ENCODE results near the gene MORN5. TPM values are rescaled to one million over a fixed set of nuclear protein-coding genes. Genes with fewer than 3 reads are reported as not detected.

MORN5 gene
- total RNA-seq, 1 donor from 2014 or later, result 2.1 TPM

DNA sequence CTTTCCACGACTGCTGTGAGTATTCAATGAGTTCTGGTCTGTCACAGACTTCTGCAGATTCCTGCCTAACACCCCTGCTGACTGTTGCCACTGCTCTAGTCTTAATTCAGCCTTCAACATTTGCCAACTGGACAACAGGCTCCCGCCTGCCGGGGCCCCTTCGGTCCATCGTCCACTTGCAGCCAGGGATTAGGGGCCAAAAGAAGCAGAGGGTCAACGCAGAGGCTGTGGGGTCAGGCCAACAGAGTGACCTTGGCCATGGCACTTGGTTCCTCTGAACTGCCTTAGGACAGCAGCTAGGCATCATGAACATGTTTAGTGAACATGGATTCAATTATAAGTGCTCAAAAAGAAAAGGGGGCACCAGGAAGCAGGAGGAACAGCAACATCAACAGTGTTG is 28.7 kb downstream of the MORN5 start:
- Mint-ChIP-seq H3K27ac (no peak overlapping the region), H3K36me3 (no peaks in the 10 kb centered on the region), H3K27me3 (peaks cover 3% of the 10 kb centered on the region), H3K4me3 (no peak overlapping the region), H3K4me1 (ENCODE audit: unreplicated experiment) (peaks cover 23% of the 10 kb centered on the region), H3K9me3 (no peaks in the 10 kb centered on the region)
- DNase-seq (ENCODE audit: extremely low spot score, unreplicated experiment), result no peak
- TF ChIP-seq, protein P1, sequence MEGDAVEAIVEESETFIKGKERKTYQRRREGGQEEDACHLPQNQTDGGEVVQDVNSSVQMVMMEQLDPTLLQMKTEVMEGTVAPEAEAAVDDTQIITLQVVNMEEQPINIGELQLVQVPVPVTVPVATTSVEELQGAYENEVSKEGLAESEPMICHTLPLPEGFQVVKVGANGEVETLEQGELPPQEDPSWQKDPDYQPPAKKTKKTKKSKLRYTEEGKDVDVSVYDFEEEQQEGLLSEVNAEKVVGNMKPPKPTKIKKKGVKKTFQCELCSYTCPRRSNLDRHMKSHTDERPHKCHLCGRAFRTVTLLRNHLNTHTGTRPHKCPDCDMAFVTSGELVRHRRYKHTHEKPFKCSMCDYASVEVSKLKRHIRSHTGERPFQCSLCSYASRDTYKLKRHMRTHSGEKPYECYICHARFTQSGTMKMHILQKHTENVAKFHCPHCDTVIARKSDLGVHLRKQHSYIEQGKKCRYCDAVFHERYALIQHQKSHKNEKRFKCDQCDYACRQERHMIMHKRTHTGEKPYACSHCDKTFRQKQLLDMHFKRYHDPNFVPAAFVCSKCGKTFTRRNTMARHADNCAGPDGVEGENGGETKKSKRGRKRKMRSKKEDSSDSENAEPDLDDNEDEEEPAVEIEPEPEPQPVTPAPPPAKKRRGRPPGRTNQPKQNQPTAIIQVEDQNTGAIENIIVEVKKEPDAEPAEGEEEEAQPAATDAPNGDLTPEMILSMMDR (conservative IDR thresholded peaks at IDR 0.05), result no peak

DNA sequence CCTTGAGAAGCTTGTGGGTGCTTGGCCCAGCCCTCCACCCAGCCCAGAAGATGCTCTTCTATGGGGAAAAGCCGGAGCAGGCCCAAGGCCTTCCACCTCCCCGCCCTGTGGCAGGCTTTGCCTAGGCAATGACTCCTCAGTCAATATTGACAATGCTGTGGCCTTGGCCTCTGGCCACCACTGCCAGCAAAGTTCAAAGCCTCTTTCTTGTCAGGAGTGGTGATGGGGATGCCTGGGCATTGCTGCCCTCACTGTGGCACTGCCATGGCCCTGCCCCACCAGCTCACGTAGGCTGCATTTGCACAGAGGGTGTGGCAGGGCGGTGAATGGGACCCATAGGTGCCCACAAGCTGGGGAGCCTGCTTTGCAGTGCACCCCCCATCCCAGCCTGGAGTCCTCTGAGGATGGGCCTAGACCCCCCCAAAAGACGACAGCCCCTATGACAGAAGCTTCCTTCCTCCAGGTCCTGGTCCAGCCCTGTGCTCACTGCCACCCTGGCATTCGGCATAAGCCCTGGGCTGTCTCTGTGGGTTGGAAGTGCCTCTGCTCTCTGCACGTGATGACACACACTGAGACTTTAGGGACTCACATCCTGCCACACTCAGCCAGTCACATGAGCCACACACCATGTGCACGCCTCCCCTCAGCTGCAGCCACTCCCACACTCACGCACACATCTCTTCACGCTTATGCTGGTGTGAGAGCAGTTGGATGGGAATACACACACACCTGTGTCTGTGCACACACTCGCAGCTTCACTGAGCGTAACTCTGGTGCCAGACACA is 31.1 kb downstream of the MORN5 start:
- peaks cover 23% of the 10 kb centered on the region for H3K4me1 Mint-ChIP-seq (ENCODE audit: unreplicated experiment)
- H3K4me3 Mint-ChIP-seq, result no peak overlapping the region
- no peaks in the 10 kb centered on the region for H3K36me3 Mint-ChIP-seq
- TF ChIP-seq, protein P1 (conservative IDR thresholded peaks at IDR 0.05), result no peak
- H3K9me3 Mint-ChIP-seq, result no peaks in the 10 kb centered on the region
- H3K27me3 Mint-ChIP-seq, result peaks cover 3% of the 10 kb centered on the region
- H3K27ac Mint-ChIP-seq, result no peak overlapping the region
- DNase-seq (ENCODE audit: extremely low spot score, unreplicated experiment), result no peak

DNA sequence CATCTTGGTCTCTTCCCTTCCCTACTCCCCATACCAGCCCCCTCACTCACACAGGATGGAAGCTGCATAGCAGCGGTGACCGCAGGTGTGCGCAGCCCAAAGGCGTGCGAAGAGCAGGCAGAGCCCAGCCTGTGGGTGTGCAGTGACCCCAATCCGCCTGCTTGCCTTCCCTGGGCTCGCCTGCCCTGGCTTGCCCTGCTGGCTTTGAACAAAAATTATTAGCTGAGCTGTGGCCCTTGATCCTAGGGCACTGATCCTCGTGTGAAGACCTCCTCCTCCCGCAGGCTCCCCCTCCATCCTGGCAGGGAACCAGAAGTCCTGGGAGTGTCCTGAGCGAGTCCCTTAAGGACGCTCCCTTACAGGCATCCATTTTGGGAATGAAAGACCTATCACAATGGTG is 31.9 kb downstream of the MORN5 start:
- Mint-ChIP-seq H3K9me3 (no peaks in the 10 kb centered on the region), H3K27ac (peak overlapping the region; percentile 56), H3K36me3 (no peaks in the 10 kb centered on the region), H3K27me3 (peaks cover 3% of the 10 kb centered on the region), H3K4me1 (ENCODE audit: unreplicated experiment) (peaks cover 16% of the 10 kb centered on the region), H3K4me3 (no peak overlapping the region)
- TF ChIP-seq, protein P1 (conservative IDR thresholded peaks at IDR 0.05), result no peak
- no peak for DNase-seq (ENCODE audit: extremely low spot score, unreplicated experiment)

DNA sequence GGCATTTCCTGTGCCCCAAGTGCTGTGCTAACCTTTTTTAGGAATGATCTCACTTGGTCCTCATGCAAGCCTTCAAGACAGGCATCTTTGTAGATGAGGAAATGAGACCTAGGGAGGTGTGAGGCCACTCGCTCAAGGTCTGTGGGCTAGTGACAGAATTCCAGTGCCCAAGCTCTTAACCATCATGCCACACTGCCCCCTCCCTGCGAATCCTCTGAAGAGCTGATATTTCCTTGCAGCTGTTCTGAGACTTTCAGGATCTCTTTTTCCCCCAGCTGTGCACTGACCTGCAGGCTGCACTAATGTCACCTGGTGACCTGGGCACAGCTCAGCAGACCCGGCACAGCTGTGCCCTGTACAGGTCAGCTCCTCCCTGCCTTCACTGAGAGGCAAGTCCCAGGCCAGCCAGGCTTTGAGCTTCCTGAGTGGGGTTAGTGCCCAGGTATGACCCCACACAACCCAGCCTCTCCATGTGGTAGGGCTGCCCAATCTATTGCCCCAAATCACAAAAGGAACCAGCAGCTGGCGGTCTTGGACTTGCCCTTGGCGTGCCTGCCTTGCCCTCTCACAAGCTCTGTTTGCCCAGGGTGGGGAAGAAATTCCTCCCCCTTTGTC is 32.7 kb downstream of the MORN5 start:
- Mint-ChIP-seq H3K9me3 (no peaks in the 10 kb centered on the region), H3K36me3 (no peaks in the 10 kb centered on the region), H3K4me1 (ENCODE audit: unreplicated experiment) (peaks cover 17% of the 10 kb centered on the region), H3K27ac (no peak overlapping the region), H3K4me3 (no peak overlapping the region), H3K27me3 (peaks cover 3% of the 10 kb centered on the region)
- TF ChIP-seq, protein P1 (conservative IDR thresholded peaks at IDR 0.05), result no peak
- DNase-seq (ENCODE audit: extremely low spot score, unreplicated experiment), result no peak

DNA sequence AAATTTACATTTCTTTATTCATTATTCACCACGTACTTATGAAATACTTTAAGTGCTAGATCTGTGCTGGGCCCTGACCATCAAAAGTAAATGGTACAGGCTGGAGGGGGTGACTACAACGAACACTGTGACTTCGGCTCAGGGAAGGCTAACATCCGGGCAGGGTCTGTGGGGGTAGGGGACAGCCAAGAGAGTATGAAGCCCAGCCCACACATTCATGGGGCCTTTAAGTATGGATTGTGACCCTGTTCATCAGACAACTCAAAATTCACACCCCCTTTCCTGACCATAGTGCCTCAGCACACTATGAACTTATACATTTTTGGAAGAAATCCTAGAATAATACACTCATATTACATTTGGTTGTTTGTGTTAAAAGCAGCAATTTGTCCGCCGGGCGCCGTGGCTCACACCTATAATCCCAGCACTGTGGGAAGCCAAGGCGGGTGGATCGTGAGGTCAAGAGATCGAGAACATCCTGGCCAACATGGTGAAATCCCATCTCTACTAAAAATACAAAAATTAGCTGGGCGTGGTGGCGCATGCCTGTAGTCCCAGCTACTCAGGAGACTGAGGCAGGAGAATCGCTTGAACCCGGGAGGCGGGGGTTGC is 33.3 kb downstream of the MORN5 start:
- Mint-ChIP-seq H3K4me3 (no peak overlapping the region), H3K36me3 (no peaks in the 10 kb centered on the region), H3K27ac (no peak overlapping the region), H3K4me1 (ENCODE audit: unreplicated experiment) (peaks cover 12% of the 10 kb centered on the region), H3K9me3 (no peaks in the 10 kb centered on the region), H3K27me3 (peaks cover 3% of the 10 kb centered on the region)
- TF ChIP-seq, protein P1 (conservative IDR thresholded peaks at IDR 0.05), result no peak
- no peak for DNase-seq (ENCODE audit: extremely low spot score, unreplicated experiment)

All from type B pancreatic cell (in vitro differentiated cells).